K562 (cell line): ENCODE measurements around the gene SPRN. TPM values are rescaled to one million over a fixed set of nuclear protein-coding genes. Genes with fewer than 3 reads are reported as not detected.

Experiments used
- ATAC-seq: fragments of 200-7000 bp; cut with Tn5 transposase; 3 replicates; pipeline ENCODE4 v1.9.1; 2020; ENCODE audit warnings: moderate library complexity
- BruUV-seq: library from RNA; stranded (reverse); fragments of 400-500 nt; replicated peaks from 2 replicates; lab custom pipeline; 2021; lab: Mats Ljungman, UMichigan
- CTCF ChIA-PET: fragments of 300-600 bp; formaldehyde crosslinking; extraction: SDS; loops from one replicate; lab custom pipeline; 2021; ENCODE audit warnings: low intra/inter-chr PET ratio; lab: Yijun Ruan, JAX
- POLR2A ChIA-PET: fragments of 300-600, 350-650 bp; sonication (Branson Sonifier 250); formaldehyde crosslinking; extraction: SDS; loops from one replicate; lab custom pipeline; 2021; ENCODE audit warnings: antibody characterized with exemption, inconsistent platforms; lab: Yijun Ruan, JAX
- DNase-seq, 4 experiments: peaks; one replicate each; pipeline versions ENCODE4 v3.0.0 to v3.0.0-alpha.2; 2011 to 2018; ENCODE audit warnings: low spot score in 3 of 4, mixed read lengths in 3 of 4; ENCODE audit errors: extremely low read depth in 1 of 4
- FAIRE-seq: peaks from 2 replicates; lab custom pipeline; 2011; peaks lifted over from hg19 to GRCh38; lab: Jason Lieb, UNC
- H2AFZ ChIP-seq: 2 replicates; pipeline ENCODE4 v1.6.0; 2011; ENCODE audit warnings: low read depth, low read length, control low read depth, inconsistent platforms
- H3K27ac ChIP-seq: fragments of 200-600 bp; 3 replicates; pipeline ENCODE4 v1.8.0; 2011; ENCODE audit warnings: low read depth, mild to moderate bottlenecking, control low read depth, inconsistent platforms, low read length, moderate library complexity, mixed read lengths; ENCODE audit errors: extremely low read depth
- H3K27me3 ChIP-seq, 2 experiments: fragments of 300-600 bp in 1 of 2; 2 replicates in 1 of 2; 3 replicates in 1 of 2; pipeline versions ENCODE4 v1.6.0 to v1.8.0; 2011; ENCODE audit warnings: inconsistent platforms in 2 of 2, low read length in 2 of 2, mild to moderate bottlenecking in 1 of 2, mixed read lengths in 1 of 2, moderate library complexity in 1 of 2; ENCODE audit not compliant: control insufficient read depth in 2 of 2, insufficient read depth in 2 of 2
- H3K36me3 ChIP-seq: fragments of 300-600 bp; 3 replicates; pipeline ENCODE4 v1.8.0; 2011; ENCODE audit warnings: mild to moderate bottlenecking, low read length, inconsistent platforms; ENCODE audit not compliant: control insufficient read depth, insufficient read depth
- H3K4me1 ChIP-seq, 2 experiments: fragments of 200-600 bp in 1 of 2; replicated peaks in 1 of 2; 2 replicates in 1 of 2; 3 replicates in 1 of 2; pipeline versions ENCODE4 v1.5.1 to v1.8.0; 2011; ENCODE audit warnings: inconsistent platforms in 2 of 2, low read length in 2 of 2, mild to moderate bottlenecking in 1 of 2, mixed read lengths in 1 of 2, moderate library complexity in 1 of 2; ENCODE audit not compliant: control insufficient read depth in 2 of 2, insufficient read depth in 2 of 2
- H3K4me2 ChIP-seq: 2 replicates; pipeline ENCODE4 v1.6.1; 2011; ENCODE audit warnings: low read length, control low read depth, inconsistent platforms, mixed read lengths; ENCODE audit not compliant: insufficient read depth
- H3K4me3 ChIP-seq: fragments of 200-600 bp; sonication (generic), shearing (Covaris generic); 2 replicates; pipeline ENCODE4 v1.5.1; 2016; ENCODE audit warnings: control low read depth, inconsistent platforms
- H3K79me2 ChIP-seq: fragments of 200-600 bp; 3 replicates; pipeline ENCODE4 v1.8.0; 2011; ENCODE audit warnings: low read length, inconsistent platforms; ENCODE audit not compliant: control insufficient read depth, insufficient read depth
- H3K9ac ChIP-seq, 2 experiments: 2 replicates each; pipeline versions ENCODE4 v1.6.0 to v1.6.1; 2011; ENCODE audit warnings: low read depth in 2 of 2, low read length in 2 of 2, control low read depth in 1 of 2, inconsistent platforms in 1 of 2, mild to moderate bottlenecking in 1 of 2, mixed read lengths in 1 of 2; ENCODE audit not compliant: insufficient read depth in 1 of 2
- H3K9me1 ChIP-seq: one replicate; pipeline ENCODE4 v1.6.0; 2011; ENCODE audit warnings: inconsistent platforms, mild to moderate bottlenecking, low read length, moderate library complexity; ENCODE audit not compliant: control insufficient read depth, insufficient read depth
- H3K9me3 ChIP-seq: replicated peaks from 2 replicates; pipeline ENCODE4 v1.5.1; 2011; ENCODE audit warnings: low read depth, low read length, inconsistent platforms; ENCODE audit not compliant: control insufficient read depth, insufficient read depth
- H4K20me1 ChIP-seq: replicated peaks from 2 replicates; pipeline ENCODE4 v1.6.1; 2011; ENCODE audit warnings: low read length, inconsistent platforms, mixed read lengths; ENCODE audit not compliant: control insufficient read depth, insufficient read depth
- ATF7 ChIP-seq: fragments of 450-650 bp; IDR thresholded peaks from 2 replicates; pipeline ENCODE4 v1.7.1; 2014; ENCODE audit warnings: mild to moderate bottlenecking, moderate library complexity
- HMBOX1 ChIP-seq: sonication (generic); IDR thresholded peaks from 2 replicates; pipeline ENCODE4 v1.6.1; 2016
- MXI1 ChIP-seq: IDR thresholded peaks from 2 replicates; pipeline ENCODE4 v1.6.1; 2011; ENCODE audit warnings: low read depth, mild to moderate bottlenecking, improper control_type of control experiment, low read length
- POLR2AphosphoS2 ChIP-seq: IDR thresholded peaks from 2 replicates; pipeline ENCODE4 v1.6.1; 2012; ENCODE audit warnings: low read length, improper control_type of control experiment
- PRDM10 ChIP-seq: fragments of 450-650 bp; IDR thresholded peaks from 2 replicates; pipeline ENCODE4 v1.6.1; 2018; ENCODE audit not compliant: partially characterized antibody
- RNF219 ChIP-seq: fragments of 250-450 bp; sonication (Bioruptor Pico); IDR thresholded peaks from 2 replicates; pipeline ENCODE4 v1.5.0; 2022; ENCODE audit warnings: mild to moderate bottlenecking
- WGBS: fragments of 100-300 bp; shearing (Covaris generic); methylation state at CpG from one replicate; pipeline ENCODE4 v1.1.6; 2016; ENCODE audit warnings: low coverage, mixed read lengths; ENCODE audit not compliant: insufficient coverage; ENCODE audit errors: missing lambda C conversion rate; 5-methylcytosine and 5-hydroxymethylcytosine counted together
- in situ Hi-C: fragments of 300-500 bp; cut with MboI; formaldehyde crosslinking; loops from 4 replicates; pipeline ENCODE4 v1.15.0; 2018; ENCODE audit warnings: inconsistent platforms, mixed read lengths
- intact Hi-C: fragments of 100-400 bp; cut with micrococcal nuclease; formaldehyde crosslinking; loops from 2 replicates; pipeline ENCODE4 v1.14.2; 2022
- polyA plus RNA-seq, 8 experiments: library from polyadenylated mRNA; depleted of rRNA in 4 of 8; stranded (reverse) in 5 of 8; unstranded in 3 of 8; fragments of >200 nt; fragmentation: Nextera tagmentation in 2 of 8; fragmentation: Illumina TruSeq in 1 of 8; extraction: Ambion mirVana in 2 of 8; extraction: Trizol in 1 of 8; gene quantifications; 2 replicates each; pipeline versions ENCODE4 v1.2.1 to v1.2.3, GENCODE V29; 2011 to 2014; ENCODE audit warnings: inconsistent platforms in 1 of 8, missing spikeins in 1 of 8
- total RNA-seq, 7 experiments: library from RNA; depleted of rRNA in 6 of 7; stranded (reverse); fragments of >200 nt in 6 of 7; fragmentation: Illumina TruSeq in 2 of 7; extraction: Trizol in 2 of 7; gene quantifications; 2 replicates each; pipeline versions ENCODE4 v1.2.1 to v1.2.3, GENCODE V29; 2011 to 2021; ENCODE audit warnings: low replicate concordance in 1 of 7

Gene SPRN
- total and polyA plus RNA-seq, 9 of the 15 experiments (the other 6 are each of a cell fraction or from before 2014, with no cell fraction given), result 0.04 TPM; not detected in 8

GRCh38 chr10:133453516-133454203 lies 29.2 kb upstream of the SPRN start, which contains the start of gene SCART1 (continued):
- peak; percentile 5 for TF ChIP-seq PRDM10
- TF ChIP-seq, all 486 proteins: peak for 14

DNA sequence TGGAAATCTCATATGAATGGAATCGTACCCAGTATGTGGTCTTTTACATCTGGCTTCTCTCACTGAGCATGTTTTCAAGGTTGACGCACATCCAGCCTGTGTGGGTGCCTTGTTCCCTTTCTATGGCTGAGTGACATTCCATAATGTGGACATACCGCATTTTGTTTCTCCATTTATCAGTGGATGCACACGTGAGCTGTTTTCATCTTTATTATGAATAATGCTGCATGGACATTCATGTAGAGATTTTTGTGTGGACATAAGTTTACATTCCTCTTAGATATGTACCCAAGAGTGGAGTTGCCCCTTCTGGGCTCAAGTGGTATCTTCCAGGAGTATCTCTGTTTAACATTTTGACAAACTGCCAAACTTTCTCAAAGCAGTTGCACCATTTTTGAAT lies 28.0 kb upstream of the SPRN start:
- in situ Hi-C loops, result no loop called here
- BruUV-seq, result no TSS peak
- TF ChIP-seq POLR2AphosphoS2, result no peak
- TF ChIP-seq PRDM10, result peak; percentile 93
- peak; percentile 20; the same call in 1 of the 2 replicates for TF ChIP-seq ATF7
- no peak for TF ChIP-seq MXI1
- no peak for TF ChIP-seq HMBOX1
- TF ChIP-seq RNF219 (CRISPR knock-in tag), result no peak
- Histone ChIP-seq H3K79me2 (no peaks in the 10 kb centered on the region; the same call in 2 of the 3 replicates), H3K27me3 (peaks cover 0 to 25% of the 10 kb centered on the region in 2 experiments; a peak in 2 of 5 replicates), H4K20me1 (no peaks in the 10 kb centered on the region), H3K9me1 (no peaks in the 10 kb centered on the region), H3K36me3 (no peaks in the 10 kb centered on the region), H3K27ac (no peak overlapping the region), H2AFZ (no peak overlapping the region), H3K9me3 (0 out of 2 replicates have a peak, but pooled peaks cover 2% of the 10 kb centered on the region), H3K9ac (no peak overlapping the region), H3K4me3 (no peak overlapping the region), H3K4me1 (peaks cover 0 to 33% of the 10 kb centered on the region in 2 experiments; a peak in 2 of 5 replicates), H3K4me2 (no peak overlapping the region)
- FAIRE-seq, result no peak
- 4% methylated on average over 4 of the region's 4 CpGs for WGBS
- CTCF ChIA-PET, result interaction anchor here (0.6 kb wide), 1 partner anchor 53 kb away, joined by 3 read pairs; no protein-coding TSS in a partner anchor
- ATAC-seq, result no peak
- POLR2A ChIA-PET, result interaction anchor here (2.3 kb wide), 1 partner anchor 10 kb away, joined by 7 read pairs; no protein-coding TSS in a partner anchor
- DNase-seq, result no peak
- intact Hi-C loops, result no loop called here
